Stomach (tissue), 9 donors: Measurements from ENCODE around the gene C2orf92. TPM values are rescaled to one million over a fixed set of nuclear protein-coding genes. Genes with fewer than 3 reads are reported as not detected.

Experiments
- DNase-seq, 2 donors: peaks; one replicate each; pipeline versions ENCODE4 v3.0.0 to v3.0.0-alpha.2; 2013 to 2019
- H3K27ac ChIP-seq, 5 donors: fragments of 200-600 bp in 4 of 5; sonication (generic) in 4 of 5; one replicate each; pipeline ENCODE4 v1.5.1; 2013 to 2019; ENCODE audit warnings: mild to moderate bottlenecking in 1 of 5, moderate library complexity in 1 of 5
- H3K27me3 ChIP-seq, 3 donors: fragments of 200-600 bp; sonication (generic); one replicate each; pipeline ENCODE4 v1.5.1; 2017 to 2019; ENCODE audit warnings: mixed run types in 1 of 3
- H3K36me3 ChIP-seq, 4 donors: fragments of 200-600 bp; sonication (generic); 1 replicate in 3 of 4; 2 replicates in 1 of 4; pipeline ENCODE4 v1.5.1; 2016 to 2019
- H3K4me1 ChIP-seq, 4 donors: fragments of 200-600 bp; sonication (generic); one replicate each; pipeline ENCODE4 v1.5.1; 2016 to 2019
- H3K4me3 ChIP-seq, 4 donors: fragments of 200-600 bp; sonication (generic) in 3 of 4; one replicate each; pipeline ENCODE4 v1.5.1; 2016 to 2019; ENCODE audit warnings: mild to moderate bottlenecking in 1 of 4
- H3K9me3 ChIP-seq, 4 donors: fragments of 200-600 bp; sonication (generic); one replicate each; pipeline ENCODE4 v1.5.1; 2016 to 2019
- CTCF ChIP-seq, 7 experiments: fragments of 450-650 bp in 4 of 7; fragments of 200-600 bp in 3 of 7; sonication (generic) in 3 of 7; IDR thresholded peaks; one replicate each; pipeline ENCODE4 v1.5.1; 2016 to 2019; ENCODE audit warnings: antibody characterized with exemption in 7 of 7, control low read depth in 2 of 7, mild to moderate bottlenecking in 1 of 7
- EP300 ChIP-seq: sonication (generic); formaldehyde crosslinking; IDR thresholded peaks from one replicate; pipeline ENCODE4 v1.6.1; 2017; ENCODE audit warnings: antibody characterized with exemption
- POLR2A ChIP-seq, 4 donors: fragments of 450-650 bp; IDR thresholded peaks; one replicate each; pipeline ENCODE4 v1.6.1; 2016; ENCODE audit warnings: antibody characterized with exemption in 4 of 4, control low read depth in 2 of 4, mild to moderate bottlenecking in 1 of 4, moderate library complexity in 1 of 4
- POLR2AphosphoS5 ChIP-seq, 3 donors: sonication (generic); formaldehyde crosslinking; IDR thresholded peaks; one replicate each; pipeline ENCODE4 v1.6.1; 2016; ENCODE audit warnings: antibody characterized with exemption in 3 of 3
- WGBS, 5 donors: extraction: QIAGEN DNeasy Blood & Tissue Kit in 3 of 5; methylation state at CpG; one replicate each; pipeline versions ENCODE4 v1.1.5 to v1.1.7; 2013 to 2018; 5-methylcytosine and 5-hydroxymethylcytosine counted together
- intact Hi-C: fragments of 100-400 bp; cut with DNase I; formaldehyde crosslinking; loops from one replicate; pipeline ENCODE4 v1.15.1; 2023; ENCODE audit warnings: low total_unique reads
- polyA plus RNA-seq, 3 donors: library from polyadenylated mRNA; stranded (reverse); fragments of 200-250 nt; gene quantifications; one replicate each; pipeline ENCODE4 v1.2.3, GENCODE V29; 2013
- total RNA-seq, 5 donors: library from RNA; depleted of rRNA; stranded (reverse); fragments of >200 nt; gene quantifications; one replicate each; pipeline versions ENCODE4 v1.1.0 to v1.2.3, GENCODE V29; 2014 to 2016
- donor health status: healthy with polysubstance abuse.
- donor health status: Bipolar disorder and iron deficiency.
- donor health status: healthy.

C2orf92 gene
- total and polyA plus RNA-seq, 8 donors = 2.3 to 35.3 (median 6.0) TPM; not detected in 2

- TF ChIP-seq POLR2AphosphoS5 (IDR thresholded peaks at IDR 0.05) = no peak
- TF ChIP-seq CTCF (IDR thresholded peaks at IDR 0.05) = peak in 5 of 7 experiments; percentile 54 to 71 (median 58)
- no peak for TF ChIP-seq EP300
- TF ChIP-seq POLR2A (IDR thresholded peaks at IDR 0.05) = no peak
- intact Hi-C loops = no loop called here
- WGBS, 5 donors = 26 to 41% (median 28%) methylated on average over 19 of the region's 19 CpGs
- H3K27ac ChIP-seq = no peak overlapping the region
- no peaks in the 10 kb centered on the region for H3K27me3 ChIP-seq
- H3K4me3 ChIP-seq = no peak overlapping the region
- peaks cover 0 to 12% (median 5%) of the 10 kb centered on the region in 4 donors for H3K4me1 ChIP-seq
- peaks cover 0 to 9% (median 8%) of the 10 kb centered on the region in 4 donors for H3K36me3 ChIP-seq
- DNase-seq = peak; percentile 52 to 71
- no peaks in the 10 kb centered on the region for H3K9me3 ChIP-seq
These were observed 71.2 kb downstream of the C2orf92 start for GRCh38 chr2:97740590-97741182.

GRCh38 chr2:97741251-97741650, 71.7 kb downstream of the C2orf92 start:
- Histone ChIP-seq H3K4me3 (no peak overlapping the region), H3K9me3 (no peaks in the 10 kb centered on the region), H3K27me3 (no peaks in the 10 kb centered on the region), H3K27ac (no peak overlapping the region), H3K36me3 (peaks cover 0 to 9% (median 8%) of the 10 kb centered on the region in 4 donors), H3K4me1 (peaks cover 0 to 17% (median 8%) of the 10 kb centered on the region in 4 donors)
- DNase-seq = no peak
- WGBS, 5 donors = 81 to 95% (median 92%) methylated on average over 7 to 20 of the region's 20 CpGs
- intact Hi-C loops = no loop called here
- no peak for TF ChIP-seq EP300

DNA sequence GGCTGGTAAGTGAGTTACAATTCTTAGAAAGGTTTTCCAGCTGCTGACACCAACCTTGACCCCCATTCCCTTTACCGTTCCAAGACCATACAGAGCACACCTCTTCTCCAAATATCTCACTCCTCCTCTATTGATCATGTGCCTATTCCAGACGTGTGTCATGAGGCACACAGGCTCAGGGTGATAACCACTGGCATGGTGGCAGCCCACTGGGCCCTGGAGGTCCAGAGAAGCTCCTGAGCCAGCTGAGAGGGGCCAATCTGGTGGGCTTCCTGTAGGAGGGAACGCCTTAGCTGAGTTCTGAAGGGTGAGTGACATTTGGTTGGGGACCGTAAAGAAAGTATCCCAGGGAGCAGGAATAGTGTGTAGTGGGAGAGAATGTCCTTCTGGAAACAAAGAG, 72.2 kb downstream of the C2orf92 start:
- TF ChIP-seq POLR2AphosphoS5 (IDR thresholded peaks at IDR 0.05) (no peak), EP300 (no peak), CTCF (IDR thresholded peaks at IDR 0.05) (no peak), POLR2A (IDR thresholded peaks at IDR 0.05) (no peak)
- peaks cover 0 to 9% (median 8%) of the 10 kb centered on the region in 4 donors for H3K36me3 ChIP-seq
- 68 to 79% (median 71%) methylated on average over 4 of the region's 4 CpGs for WGBS, 5 donors

GRCh38 chr2:97742381-97742847, 72.9 kb downstream of the C2orf92 start:
- H3K4me1 ChIP-seq = peaks cover 0 to 29% (median 8%) of the 10 kb centered on the region in 4 donors
- no peak overlapping the region for H3K27ac ChIP-seq
- intact Hi-C loops = no loop called here
- H3K36me3 ChIP-seq = peaks cover 0 to 9% (median 8%) of the 10 kb centered on the region in 4 donors
- no peaks in the 10 kb centered on the region for H3K27me3 ChIP-seq
- 70 to 87% (median 78%) methylated on average over 4 of the region's 4 CpGs for WGBS, 5 donors
- no peaks in the 10 kb centered on the region for H3K9me3 ChIP-seq
- no peak for TF ChIP-seq CTCF (IDR thresholded peaks at IDR 0.05)
- no peak overlapping the region for H3K4me3 ChIP-seq
- DNase-seq = no peak

More for the DNA sequence above, 72.2 kb downstream of the C2orf92 start:
- Histone ChIP-seq H3K4me3 (no peak overlapping the region), H3K9me3 (no peaks in the 10 kb centered on the region), H3K27ac (no peak overlapping the region), H3K4me1 (peaks cover 0 to 21% (median 8%) of the 10 kb centered on the region in 4 donors), H3K27me3 (no peaks in the 10 kb centered on the region)
- intact Hi-C loops = no loop called here
- no peak for DNase-seq

DNA sequence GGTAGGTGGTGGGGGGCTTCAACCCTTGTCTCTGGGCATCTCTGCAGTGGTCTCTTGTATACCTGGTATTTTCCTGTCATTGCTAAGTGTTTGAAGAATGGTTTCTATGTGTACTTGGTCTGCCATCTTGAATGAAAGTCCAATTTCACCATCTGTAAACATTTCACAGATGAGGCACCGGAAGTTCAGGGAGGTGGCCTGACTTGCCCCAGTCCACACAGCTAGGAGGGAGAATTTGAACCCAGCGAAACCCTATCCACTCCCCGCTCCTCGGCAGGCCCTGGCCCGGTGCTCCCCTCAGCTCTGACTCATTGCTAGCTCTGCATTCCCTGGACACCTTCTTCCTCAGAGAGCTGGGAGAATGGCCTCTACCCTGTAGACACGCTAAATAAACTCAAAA, 74.4 kb downstream of the C2orf92 start:
- 94 to 97% (median 94%) methylated on average over 6 of the region's 6 CpGs for WGBS, 5 donors
- TF ChIP-seq EP300 = no peak
- no peak for TF ChIP-seq POLR2AphosphoS5 (IDR thresholded peaks at IDR 0.05)
- no peak for TF ChIP-seq CTCF (IDR thresholded peaks at IDR 0.05)
- no peak for TF ChIP-seq POLR2A (IDR thresholded peaks at IDR 0.05)
- no peaks in the 10 kb centered on the region for H3K9me3 ChIP-seq
- no peaks in the 10 kb centered on the region for H3K27me3 ChIP-seq
- no peak overlapping the region for H3K4me3 ChIP-seq
- intact Hi-C loops = no loop called here
- peaks cover 0 to 37% (median 11%) of the 10 kb centered on the region in 4 donors for H3K4me1 ChIP-seq
- H3K36me3 ChIP-seq = peaks cover 0 to 9% (median 8%) of the 10 kb centered on the region in 4 donors
- DNase-seq = no peak
- H3K27ac ChIP-seq = no peak overlapping the region
